ENCODE data around the gene TSPAN1.
A peak's percentile ranks its signal among the peaks of the same experiment; 100 is the strongest.

Gene TSPAN1

DNA sequence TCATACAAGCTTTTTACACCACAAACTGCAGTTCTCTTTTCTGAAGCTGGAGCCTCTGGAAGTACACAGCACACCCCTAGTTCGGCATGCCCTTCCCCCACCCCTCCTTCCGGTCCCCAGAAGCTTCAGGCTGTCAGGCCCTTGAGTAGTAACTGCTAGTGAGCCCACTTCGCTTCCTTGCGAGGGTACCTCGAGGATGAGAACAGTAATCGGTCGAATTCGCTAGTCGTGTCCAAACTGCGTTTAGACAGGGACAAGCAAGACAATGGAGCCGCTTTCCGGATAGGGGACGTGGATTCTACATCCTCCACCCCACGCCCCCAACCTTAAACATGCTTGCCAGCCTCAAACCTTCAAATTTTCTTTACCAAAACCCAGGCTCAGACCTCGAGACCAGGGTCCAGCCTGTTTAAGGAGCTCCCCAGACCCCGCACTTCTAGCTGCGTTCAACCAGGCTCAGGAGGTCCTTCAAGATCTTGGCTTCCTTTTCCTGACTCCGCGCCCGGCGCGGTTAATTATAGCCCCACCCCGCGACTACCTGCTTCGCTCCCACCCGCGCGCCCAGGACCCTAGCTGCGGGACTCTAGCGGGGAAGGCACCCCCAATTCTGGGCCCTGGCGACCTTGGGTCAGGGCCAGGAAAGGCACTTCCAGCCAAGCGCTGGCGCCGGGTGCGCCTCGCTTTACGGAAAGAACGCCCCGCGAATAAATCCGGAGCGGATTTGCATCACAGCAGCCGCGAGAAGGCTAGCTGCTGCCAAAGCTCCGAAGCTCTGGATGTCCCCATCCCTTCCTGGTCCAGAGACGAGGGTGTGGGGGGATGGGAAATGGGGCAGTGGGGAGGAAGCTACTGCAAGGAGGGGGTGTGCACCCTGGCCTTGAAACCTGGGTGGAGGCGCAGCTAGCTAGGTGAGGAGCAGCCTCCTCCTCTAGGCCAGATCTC is 8.1 kb upstream of the TSPAN1 start:
- DNase-seq, result peak; percentile 22 to 31

DNA sequence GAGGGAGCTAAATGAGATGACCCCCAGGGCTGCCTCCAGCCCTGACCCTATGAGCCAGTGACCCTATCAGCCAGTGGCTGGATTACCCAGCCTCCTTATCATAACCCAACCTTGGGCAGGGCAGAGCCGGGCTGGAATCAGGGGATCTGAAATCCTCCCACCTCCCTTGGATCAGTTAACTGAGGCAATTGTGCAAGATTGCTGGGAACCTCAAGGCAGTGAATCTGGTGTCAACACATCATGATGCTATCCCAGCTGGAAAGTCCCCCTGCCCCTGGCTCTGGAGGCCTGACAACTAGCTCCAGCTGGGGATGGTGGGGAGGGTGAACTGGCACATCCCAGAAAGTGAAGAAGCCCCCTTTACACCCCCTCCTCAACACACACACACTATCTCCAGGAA is 6.4 kb upstream of the TSPAN1 start:
- no peak for DNase-seq

DNA sequence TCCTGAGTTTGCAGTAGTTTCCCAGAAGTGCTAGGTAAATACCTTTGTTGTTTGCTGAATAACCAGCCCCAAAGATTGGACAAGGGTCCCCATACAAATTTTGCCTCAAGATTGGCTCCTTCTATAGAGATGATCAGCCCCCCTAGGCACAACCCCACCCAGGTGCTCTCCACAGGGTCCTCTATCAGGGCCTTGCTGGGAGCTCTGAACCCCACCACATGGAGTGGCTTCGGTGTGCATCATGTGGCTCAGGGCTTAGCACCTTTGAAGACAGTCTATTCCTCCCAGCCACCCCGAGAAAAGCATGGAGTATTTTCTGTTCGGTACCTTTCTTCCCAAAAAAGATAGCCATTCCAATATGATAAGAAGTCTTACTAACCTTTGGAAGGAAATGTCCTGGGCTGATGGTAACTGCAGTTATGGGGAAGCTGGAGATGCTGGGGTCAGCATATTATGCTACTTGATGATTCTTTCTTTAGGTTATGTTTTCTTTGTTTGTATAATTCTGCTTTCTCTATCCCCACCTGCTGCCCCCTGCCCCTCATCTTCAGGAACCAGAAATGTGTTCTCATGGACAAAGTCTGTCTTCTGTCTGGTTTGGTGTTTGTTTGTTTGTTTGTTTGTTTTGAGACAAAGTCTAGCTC is 5.0 kb upstream of the TSPAN1 start:
- DNase-seq, result no peak

DNA sequence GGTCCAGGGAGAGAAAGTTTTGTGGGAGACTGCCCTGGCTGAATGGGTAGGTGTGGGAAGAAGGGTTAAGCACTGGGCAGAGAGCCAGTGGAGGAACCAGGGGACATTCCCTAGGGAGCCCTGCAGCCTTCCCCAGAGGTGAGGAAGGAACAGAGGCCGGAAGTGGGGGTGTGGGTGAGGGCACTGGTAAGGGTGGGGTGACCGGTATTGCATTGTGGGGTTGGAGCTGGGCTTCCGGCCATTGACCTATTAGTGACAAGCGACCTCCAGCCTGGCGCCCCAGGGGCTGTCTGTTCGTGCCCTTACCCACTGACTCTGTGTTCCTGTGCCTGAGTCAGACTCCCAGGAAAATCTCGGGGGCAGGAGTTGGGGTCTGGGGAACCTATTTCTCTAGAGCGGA is 3.5 kb upstream of the TSPAN1 start:
- no peak for DNase-seq

DNA sequence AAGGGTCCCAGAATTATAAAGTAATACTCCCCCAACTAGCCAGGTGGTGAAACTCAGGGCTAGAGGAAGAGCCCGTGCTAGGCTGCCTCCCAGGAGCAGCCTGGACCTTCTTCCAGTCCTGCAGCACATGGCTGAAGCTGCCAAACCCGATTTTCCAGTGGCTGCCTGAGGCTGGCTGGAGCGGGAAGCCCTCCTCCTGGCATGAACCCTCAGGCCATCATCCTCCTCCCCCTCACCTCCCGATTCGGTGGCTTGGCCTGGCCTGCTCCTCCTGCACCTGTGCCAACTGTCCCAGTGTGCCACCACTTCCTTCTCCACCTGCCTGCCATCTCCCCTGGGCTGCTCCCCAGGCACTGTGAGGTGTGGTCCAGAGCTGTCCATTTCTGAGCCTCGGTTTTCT is 3.0 kb upstream of the TSPAN1 start:
- no peak for DNase-seq

DNA sequence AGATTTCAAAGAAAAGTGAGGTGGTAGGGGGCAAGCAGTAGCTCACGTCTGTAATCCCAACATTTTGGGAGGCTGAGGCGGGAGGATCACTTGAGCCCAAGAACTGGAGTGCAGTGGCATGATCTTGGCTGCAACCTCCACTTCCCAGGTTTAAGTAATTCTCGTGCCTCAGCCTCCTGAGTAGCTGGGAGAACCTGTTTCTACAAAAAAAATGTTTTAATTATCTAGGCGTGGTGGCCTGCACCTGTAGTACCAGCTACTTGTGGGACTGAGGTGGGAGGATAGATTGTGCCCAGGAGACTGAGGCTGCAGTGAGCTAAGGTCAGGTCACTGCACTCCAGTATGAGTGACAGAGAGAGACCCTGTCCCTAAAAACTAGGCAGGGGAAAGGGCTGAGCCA is 2.6 kb upstream of the TSPAN1 start:
- no peak for DNase-seq

DNA sequence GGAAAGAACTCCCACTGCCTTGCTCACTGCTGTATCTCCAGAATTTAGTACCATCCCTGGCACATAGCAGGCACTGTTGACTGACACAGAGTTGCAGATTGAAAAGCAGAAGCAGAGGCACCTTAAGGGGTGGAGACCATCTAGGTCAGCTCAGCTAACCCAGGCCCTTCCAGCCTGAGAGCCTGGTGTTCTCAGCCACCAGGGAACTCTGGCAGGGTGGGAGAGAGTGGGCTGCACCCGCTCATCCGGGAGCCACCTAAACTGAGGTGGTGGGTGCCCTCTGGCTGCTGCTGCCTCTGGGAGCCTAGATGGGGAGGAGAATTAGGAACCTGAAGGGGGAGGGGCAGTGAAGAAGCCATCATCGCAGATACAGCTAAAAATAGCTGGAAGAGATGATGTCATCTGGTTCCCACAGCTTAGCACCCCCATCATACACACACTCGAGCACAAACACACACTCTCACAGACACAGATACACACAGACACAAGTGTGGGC is 1.5 kb upstream of the TSPAN1 start:
- DNase-seq, result no peak

DNA sequence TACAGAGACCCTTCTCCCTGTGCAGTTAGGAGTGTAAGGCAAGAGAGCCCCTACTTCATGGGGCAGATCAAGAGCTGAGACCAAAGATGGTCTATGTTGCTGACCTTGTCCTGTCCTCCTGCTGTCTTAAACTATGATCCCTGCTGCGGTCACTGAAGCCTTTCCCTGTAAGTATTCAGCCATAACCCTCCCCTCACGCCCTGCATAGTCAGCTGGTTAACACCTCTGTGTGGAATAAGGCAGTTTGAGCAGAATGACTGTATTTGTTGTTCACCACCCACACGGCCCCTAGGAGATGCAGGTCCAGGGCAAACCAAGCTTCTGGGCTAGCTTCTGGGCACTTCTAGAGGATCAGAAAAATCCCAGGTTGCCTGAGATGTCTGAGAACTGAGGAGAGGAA is 356 bp downstream of the TSPAN1 start:
- DNase-seq, result no peak

DNA sequence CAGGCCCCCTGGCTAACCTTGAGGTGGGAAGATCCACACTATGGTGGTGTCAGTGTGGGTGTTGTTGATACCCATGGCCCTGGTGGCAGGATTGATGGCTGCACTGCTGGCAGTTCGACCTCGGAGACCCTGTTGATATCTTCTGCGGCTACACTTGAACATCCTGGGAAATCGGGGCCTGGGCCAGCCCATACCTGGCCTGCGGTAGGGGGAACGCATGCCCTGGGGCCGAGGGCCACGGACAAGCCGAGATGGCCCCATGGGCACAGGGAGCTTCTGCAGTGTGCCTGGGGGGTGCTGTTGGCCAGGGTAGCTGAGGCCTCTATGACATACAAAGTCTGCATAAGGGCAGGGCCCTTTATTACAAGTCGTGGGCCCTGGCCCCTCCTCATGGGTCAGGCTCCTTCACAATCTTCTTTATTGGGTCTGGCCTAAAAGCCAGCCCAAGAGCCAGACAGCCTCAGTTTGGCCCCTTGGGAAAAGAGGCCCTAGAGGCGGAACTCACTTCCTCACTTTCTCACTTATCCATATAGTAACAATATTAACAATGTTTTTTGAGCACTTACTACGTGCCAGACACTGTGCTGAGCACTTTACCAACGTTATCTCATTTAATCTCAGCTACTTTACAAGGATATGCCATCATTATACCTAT is 1.5 kb downstream of the TSPAN1 start, which contains the start of gene P3R3URF:
Gene P3R3URF (minus strand): TSS at position 278 of the 655 bp plus-strand sequence. CDS start 17 bp downstream, at position 261.
- DNase-seq, result no peak

DNA sequence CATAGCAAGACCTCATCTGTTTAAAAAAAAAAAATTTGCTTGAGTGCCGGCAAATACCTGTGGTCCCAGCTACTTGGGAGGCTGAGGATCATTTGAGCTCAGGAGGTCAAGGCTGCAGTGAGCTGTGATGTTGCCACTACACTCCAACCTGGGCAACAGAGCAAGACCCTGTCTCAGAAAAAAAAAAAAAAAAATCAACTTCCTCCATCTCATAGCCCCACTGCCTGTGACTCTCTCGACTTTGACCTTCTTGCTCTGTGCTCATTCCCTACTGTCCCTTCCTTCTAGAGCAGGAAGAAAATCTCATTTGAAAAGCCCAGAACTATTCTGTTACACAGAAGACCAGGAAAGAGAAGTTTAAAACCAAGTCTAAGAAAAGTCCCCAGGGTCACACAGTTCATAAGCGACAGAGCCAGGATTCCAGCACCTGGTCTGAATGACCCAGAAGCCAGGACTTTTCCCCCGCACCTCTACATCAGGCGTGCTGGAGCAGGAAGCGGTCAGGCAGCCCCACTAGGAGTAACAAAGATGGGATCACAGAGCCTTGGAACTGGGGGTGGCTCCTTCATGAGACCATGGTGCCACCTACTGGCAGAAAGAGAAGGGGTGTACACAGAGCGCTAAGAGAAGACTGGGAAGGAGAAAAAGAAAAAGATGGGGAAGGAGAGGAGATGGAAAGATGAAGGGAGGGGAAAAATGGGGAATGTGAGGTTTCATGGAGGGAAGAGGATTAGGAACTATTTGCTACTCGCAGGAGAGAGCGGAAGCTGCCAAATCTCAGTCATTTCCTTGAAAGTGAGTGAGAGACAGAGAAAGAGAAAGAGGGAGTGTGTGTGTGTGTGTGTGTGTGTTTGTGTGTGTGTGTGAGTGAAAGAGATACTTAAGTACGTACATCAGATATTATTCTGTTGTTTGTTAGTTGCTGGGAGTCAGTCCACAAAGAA is 4.5 kb downstream of the TSPAN1 start:
- peak; percentile 61 to 72 for DNase-seq

DNA sequence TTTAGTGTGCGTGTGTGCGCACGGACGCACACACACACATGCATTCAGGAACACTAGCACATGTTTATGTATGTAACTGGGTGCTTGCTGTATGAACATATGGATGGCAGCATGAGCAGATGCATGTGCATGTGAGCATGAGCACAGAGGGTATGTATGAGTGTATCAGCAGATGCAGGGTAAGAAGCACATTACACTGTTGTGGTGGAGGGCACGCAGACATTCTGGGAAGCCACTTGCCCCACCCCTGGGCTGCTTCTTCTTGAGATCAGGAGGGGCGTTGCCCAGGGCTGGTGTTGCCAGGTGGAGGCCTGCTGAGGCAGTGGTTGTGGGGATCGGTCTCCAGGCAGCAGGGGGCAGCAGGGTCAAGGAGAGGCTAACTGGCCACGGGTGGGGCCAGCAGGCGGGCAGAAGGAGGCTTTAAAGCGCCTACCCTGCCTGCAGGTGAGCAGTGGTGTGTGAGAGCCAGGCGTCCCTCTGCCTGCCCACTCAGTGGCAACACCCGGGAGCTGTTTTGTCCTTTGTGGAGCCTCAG is 5.3 kb downstream of the TSPAN1 start:
- no peak for DNase-seq

DNA sequence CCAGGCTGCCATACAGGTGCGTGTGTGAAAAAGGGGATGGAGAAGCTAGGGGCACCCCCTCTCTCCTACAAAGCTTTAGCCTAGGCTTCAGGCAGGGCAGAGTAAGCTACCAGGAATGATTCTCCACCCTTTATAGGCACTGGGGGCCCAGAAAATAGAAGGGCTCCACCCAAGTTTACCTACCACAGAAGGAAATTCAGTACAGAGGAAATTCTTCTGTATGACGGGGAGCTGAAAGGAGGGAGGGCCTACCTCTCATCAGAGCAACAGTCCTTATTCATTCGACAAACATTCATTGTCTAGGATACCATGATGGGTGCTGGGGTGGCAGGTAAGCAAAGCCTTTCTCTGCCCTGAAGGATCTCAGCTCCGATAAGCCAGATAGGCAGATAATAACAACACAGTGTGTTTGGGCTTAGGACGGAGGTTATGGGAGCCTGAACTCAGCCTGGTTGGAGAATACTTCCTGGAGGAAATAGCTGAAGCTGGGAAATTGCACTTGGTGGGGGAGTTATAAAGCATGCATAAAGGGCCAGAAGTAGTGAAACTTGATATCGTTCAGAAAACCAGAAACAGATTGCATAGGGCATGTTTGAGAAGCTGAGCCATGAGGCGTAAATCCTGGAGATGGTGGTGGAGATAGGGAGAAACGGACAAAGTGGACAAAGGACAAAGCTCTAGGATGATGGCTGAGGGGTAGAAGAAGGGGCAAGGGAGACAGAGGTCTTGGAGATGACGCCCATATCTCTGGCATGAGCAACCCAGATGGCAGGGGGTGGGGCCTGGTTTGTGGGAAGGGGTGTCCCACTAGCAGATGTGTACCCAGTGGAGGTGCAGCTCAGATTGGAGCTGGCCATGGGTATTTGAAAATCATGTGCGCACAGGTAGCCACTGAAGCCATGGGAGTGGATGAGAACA is 6.7 kb downstream of the TSPAN1 start:
- no peak for DNase-seq

DNA sequence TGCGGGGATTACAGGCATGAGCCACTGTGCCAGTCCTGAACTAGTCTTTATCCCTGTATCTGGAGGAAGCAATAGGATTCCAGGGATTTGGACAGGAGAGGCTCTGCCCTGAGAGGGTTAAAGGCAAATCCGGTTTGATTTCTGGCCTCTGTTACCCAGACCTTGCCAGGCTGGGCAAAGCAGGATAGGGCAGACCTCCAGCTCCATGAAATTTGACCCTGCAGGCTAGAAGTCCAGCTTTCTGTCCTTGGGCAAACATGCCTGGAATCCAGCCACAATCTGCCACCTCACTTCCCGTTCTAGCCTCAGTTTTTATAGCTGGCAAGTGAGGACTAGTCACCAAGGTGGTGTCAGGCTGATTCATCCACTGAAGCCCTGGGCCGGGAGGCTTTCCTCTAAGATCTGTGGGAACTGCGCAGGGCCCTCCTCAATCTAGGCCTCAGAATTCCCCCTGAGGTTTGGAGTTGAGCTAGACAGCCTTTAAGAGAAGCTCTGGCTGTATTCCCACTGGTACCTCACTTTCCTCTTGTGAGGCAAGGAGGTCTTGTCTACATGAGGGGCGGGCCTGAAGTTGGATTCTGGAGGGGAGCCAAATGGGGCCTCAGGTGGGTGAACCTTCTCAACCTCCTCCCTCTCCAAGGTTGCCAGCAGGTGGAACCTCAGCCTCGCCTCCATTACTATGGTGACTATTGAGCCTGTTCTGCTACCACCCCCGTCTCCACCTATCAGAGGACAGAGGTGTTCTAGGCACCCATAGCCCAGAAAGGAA is 8.4 kb downstream of the TSPAN1 start:
- DNase-seq, result no peak

DNA sequence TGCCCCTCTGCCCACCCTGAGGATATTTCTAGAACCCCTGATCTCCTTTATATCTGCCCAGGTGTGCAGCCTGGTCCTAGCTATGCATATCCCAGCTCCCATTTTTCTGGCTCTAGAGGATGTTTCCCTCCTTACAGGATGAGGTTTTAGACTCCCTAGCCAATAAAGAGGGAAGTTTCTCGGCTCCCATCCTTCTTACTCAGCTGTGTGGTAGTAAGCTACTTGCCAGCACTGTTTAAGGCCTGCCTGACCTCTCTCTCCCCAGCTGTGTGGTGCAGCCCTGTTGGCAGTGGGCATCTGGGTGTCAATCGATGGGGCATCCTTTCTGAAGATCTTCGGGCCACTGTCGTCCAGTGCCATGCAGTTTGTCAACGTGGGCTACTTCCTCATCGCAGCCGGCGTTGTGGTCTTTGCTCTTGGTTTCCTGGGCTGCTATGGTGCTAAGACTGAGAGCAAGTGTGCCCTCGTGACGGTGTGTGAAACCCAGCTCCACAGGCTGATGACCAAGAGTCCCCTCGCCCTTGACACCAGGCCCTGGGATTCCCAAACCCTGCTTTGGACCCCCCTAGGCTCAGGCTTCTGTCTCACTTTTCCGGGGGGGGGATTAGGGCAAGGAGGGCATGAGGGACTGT is 9.2 kb downstream of the TSPAN1 start:
- DNase-seq, result no peak

DNA sequence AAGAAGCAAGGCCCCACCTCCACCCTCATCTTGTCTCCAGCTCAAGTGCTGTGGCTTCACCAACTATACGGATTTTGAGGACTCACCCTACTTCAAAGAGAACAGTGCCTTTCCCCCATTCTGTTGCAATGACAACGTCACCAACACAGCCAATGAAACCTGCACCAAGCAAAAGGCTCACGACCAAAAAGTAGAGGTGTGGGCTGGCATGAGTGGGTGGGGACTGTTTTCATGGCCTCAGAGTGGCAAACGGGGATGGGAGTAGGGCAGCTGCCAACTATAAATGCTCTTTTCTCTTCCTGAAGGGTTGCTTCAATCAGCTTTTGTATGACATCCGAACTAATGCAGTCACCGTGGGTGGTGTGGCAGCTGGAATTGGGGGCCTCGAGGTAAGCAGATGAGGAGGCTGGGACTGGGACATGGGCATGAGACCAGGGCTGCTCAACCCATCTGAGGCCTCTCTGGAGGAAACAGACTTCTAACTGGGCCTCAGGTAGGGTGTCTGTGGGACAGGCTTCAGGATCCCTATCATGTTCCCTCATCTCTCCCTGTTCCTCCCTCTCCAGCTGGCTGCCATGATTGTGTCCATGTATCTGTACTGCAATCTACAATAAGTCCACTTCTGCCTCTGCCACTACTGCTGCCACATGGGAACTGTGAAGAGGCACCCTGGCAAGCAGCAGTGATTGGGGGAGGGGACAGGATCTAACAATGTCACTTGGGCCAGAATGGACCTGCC is 10.2 kb downstream of the TSPAN1 start:
- DNase-seq, result peak; percentile 37 to 60

DNA sequence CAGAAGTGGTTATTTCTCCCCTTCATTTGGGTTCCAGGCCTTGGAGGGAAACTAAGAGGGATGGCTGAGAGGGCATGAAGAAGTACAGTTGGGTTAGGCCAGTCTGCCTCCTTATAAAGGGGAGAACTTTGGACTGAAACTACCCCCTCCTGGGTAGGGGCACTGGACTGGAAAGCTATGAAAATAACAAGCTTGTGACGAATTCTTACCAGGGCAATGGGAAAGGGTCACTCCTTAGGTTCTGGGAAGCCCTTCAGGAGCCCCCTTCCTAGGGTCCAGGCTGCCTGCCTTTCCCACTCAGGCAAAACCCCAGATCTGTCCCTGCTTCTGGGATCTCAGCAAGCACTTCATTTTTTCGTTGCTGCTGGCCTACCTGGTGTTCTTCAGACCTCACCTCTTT is 11.2 kb downstream of the TSPAN1 start:
- no peak for DNase-seq

DNA sequence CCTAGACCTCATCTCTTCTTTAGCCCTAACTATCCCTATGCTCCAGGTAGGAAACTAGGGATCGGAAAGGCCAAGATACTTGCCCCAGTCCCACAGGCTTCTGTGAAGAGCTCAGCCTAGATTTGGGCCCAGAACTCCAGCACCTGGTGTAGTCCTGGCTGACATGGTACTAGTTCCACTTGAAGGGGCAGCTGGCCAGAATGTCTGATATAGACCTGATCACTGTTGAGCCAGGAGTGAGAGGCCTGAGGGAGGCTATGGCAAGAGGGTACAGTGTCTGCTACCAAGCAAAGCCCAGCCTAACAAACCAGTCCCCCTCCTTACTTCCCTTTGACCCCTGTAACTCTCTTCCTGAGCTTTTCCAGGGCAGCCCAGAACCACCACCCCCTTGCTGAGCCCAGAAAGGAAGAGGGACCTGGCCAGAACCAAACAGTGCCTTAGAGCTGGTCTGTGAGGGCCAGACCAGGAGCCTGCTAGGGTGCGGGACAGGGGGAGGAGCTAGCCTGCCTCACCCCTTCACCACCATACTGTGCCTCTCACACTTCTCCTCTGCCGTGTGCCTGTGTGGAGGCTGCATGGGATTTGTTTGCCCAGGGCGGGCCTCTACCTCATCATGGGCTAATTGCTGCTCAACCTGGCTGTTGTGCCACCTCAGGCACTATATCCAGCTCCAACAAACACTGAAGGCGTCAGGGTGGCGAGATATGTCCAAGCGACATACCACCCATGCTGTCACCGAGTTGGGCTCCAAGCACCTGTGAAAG is 12.4 kb downstream of the TSPAN1 start:
- DNase-seq, result no peak
